Activated effector memory CD4-positive, alpha-beta T cell treated with anti-CD3 and anti-CD28 coated beads, Interleukin-2, amount 50 U/mL, for 16 hours (primary cell): ENCODE measurements around the gene EEIG1.
A peak's percentile ranks its signal among the peaks of the same experiment; 100 is the strongest.

ENCODE experiments used
- DNase-seq: peaks from one replicate; pipeline ENCODE4 v3.0.0-alpha.2; 2020

EEIG1 gene

DNA sequence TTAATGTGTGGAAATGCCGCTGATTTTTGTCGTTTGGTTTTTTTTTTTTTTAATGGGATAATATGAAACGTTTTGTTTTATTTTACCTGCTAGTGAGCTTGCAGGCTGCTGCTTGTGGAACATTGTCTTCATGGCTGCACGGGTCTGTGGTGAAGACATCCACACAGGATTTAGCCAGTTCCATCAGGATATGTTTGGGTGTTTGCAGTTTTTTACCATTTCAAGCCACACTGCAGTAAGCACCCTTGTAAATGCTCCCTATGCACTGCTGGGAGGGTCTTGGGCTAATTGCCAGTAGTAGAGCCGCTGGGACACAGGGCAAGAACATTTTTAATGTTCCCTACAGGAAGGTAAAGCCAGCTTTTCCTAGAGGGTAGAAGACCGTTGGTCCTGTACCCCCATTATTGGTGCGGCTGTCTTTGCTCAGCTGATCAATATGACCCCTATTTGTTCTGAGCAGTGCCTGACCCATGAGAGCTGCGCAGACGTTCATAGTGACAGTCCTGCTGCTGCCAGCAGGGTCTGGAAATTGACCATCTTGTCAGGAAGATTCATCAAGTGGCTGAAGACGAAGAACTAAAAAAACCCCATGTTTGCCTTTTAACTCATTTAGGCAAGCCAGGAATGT, 20.5 kb upstream of the EEIG1 start:
- DNase-seq = no peak

DNA sequence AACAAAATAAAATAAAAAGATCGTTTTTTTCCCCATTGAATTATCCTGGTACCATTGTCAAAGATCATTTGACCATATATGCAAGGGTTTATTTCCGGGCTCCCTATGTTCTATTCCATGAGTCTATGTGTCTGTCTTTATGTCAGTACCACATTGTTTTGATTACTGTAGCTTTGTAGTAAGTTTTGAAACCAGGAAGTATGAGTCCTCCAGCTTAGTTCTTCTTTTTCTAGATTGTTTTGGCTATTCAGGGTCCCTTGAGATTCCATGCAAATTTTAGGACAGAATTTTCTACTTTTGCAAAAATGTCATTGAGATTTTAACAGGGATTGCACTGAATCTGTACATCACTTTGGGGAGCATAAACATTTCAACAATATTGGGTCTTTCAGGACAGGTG, 18.7 kb upstream of the EEIG1 start:
- no peak for DNase-seq

DNA sequence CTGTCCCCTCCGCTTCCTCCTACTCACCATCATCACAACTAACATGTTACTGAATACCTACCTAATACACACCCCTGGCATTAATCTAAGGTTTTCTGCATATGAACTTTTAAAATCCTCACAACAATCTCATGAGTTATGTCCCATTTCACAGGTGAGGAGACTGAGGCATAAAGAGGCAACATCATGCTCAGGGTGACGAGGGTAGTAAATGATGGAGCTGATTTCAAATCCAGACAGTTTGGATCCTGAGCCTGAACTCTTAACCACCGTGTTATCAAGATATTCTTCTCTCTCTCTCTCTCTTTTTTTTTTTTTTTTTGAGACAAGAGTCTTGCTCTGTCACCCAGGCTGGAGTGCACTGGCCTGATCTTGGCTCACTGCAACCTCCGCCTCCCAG, 12.9 kb upstream of the EEIG1 start:
- DNase-seq = no peak

DNA sequence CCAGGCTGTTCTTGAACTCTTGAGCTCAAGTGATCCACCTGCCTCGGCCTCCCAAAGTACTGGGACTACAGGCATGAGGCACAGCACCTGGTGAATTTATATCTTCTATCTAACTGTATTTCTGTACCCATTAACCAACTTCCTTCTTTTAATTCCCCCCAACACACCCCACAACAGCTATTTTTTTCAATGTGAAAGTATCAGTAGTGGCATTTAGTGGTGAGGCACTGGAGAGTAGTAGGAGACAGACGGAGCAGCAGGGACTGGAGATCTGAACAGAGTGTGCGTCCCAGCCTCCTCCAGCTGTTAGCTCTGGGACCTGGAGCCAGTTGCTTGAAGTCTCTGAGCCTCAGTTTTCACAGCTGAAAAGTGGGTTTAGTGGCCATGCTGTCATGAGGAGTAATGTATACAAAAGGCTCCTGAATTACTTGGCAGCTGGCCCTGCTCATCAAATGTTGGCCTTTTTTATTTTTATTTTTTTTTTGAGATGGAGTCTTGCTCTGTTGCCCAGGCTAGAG, 11.0 kb upstream of the EEIG1 start:
- DNase-seq = no peak

DNA sequence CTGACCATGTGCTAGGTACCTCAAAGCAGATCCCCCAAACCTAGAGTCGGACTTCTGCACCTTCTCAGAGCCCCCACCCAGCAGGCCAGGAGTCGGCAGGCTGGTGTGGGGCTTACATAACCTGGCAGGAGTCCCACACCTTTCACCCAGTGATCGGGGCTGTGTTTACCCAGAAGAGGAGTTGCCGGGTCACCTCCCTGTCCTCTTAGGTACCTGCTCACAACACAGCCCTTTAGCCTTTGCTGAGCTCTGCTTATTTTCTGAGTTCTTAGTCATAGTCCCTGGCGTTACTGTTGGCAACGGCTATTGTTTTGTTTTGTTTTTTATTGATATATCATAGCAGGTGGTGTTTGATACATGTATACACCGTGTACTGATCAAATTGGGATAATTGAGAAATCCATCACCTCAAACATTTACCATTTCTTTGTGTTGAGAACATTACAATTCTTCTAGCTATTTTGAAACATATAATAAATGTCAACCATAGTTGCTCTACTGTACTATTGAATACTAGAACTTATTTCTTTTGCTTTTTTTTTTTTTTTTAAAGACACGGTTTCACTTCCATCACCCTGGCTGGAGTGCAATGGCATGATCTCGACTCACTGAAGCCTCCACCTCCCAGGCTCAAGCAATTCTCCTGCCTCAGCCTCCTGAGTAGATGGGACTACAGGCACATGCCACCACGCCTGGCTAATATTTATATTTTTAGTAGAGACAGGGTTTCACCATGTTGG, 10.4 kb upstream of the EEIG1 start:
- no peak for DNase-seq

DNA sequence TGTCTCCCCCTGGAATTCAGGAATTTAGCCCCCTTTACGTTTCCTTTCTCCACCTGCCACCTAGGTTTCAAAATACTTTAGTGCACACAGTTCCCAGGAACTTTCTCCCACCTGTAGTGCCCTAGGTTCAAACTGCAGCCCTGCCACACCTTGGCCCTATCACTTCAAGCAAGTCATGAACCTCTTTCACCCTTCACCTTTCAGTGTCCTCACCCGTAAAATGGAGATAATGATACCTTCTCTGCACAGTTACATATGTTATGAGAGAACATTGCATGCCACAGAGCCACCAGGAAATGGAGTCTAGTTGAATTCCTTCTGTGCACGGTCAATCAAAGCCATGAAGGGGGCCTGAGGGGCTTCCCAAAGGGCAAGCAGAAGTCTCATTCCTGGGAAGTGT, 9.8 kb upstream of the EEIG1 start:
- no peak for DNase-seq

DNA sequence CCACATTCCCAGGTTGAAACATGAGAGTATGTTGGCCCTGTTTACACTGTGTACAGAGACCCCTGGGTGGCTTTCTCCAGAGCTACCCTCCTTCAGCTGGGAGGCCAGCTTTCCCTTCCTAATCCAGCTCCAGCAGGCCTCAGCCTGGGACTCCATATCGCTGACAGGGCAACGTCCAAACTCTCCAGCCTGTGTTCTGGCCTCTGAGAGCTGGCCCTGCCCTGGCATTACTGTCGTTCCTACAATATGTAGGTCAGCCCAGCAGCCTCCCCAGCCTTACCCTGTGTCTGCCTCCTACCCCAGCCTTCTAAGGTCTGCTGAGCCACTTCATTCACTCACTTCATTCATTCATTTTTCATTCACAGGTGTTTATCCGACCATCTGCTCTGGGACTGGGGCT, 8.3 kb upstream of the EEIG1 start:
- no peak for DNase-seq

DNA sequence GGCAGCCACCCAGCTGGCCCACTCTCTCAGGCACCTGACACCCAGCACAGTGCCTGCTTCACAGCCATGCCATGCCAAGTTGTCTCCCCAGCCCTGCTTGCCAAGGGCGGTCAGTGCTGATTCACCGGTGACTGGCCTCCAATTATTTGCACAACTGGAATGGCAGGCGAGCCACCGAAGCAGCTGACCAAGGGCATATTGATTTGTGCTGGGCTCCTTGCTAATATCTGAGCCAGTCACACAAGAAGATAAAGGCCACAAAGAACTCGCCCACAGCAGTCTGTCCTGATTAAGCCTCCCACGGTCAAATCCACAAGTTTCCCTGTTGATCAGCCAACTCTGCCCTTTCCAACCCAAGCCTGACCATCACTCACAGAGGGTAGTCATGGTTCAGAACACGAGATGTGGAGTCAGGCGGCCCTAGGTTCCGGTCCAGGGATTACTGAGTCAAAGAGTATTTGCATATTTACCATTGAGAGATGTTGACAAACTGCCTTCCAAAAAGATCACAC, 6.4 kb upstream of the EEIG1 start:
- no peak for DNase-seq

DNA sequence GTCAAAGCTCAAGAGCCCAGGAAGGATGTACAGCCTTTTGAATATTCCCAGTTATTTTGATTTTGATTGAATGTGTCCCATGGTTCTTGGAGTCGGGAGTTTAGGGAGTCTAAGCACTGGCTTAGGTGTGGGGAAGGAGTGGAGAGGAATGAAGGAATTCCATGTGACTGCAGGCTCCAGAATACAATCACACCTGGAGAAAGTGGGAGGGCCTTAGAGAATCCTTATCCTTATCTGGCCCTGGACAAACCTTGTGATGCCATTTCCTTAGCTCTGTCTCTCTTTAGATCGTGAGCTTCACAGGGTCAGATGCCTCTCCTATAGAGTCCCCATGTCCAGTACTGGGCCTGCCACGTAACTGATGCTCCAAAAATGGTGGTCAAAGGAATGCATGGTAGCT, 4.2 kb upstream of the EEIG1 start:
- no peak for DNase-seq

DNA sequence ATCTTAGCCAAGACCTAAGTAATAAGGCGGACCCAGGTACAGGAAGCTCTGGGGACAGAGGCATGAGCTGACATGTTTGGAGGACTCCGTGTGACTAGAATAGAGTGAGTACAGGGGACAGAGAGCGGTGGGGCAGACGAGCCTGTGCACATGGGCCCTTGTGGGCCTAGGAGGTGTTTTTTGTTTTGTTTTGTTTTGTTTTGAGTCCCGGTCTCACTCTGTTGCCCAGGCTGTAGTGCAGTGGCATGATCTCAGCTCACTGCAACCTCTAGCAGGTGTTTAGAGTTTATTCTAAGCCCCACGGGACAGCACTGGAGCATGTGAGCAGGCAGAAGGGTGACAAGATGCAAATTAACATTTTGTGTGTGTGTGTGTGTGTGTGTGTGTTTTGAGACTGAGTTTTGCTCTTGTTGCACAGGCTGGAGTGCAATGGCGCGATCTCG, 3.1 kb upstream of the EEIG1 start:
- no peak for DNase-seq

DNA sequence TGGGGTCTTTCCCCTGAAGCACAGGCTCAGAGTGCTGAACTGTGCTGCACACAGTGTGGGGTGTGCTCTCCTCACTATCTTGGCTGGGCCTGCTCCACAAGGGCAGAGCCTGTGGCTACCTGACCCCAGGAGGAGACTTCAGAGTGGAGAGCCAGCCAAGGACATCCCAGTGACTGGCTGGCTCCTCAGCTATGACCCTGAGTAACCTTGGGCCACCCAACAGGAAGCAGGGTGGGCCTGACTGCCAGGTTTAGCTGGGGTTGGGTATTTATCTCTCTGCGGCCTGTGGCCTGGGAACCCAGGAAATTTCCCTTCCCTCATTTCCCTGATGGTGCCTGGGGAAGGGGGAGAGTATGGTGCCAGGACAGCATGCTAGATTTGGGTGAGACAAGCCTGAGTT, 2.1 kb upstream of the EEIG1 start:
- DNase-seq = no peak

DNA sequence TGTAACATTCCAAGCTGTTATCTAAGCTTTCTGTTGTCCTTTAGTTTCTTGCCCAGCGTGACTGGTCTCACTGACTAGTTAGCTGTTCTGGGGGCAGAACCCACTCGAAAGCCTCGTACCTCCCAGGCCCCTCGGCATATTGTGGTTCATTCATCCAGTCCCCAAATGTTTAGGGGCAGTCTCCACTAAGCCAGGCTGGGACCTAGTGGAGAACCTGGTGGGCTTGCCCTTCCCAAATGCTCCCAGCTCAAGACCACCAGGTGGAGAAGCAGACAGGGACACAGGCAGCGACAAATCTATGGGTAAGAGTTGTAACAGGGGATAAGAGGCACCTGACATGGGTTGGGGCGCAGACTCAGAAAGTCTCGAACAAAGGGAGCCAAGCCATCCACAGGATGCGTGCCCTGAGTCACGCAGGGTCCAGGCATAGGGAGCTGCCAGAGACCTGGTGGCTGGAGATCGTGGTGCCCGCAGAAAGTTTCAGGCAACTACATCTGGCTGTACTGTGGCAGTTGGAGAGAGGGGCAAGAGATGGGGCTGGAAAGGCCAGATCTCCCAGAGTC, 851 bp upstream of the EEIG1 start:
- DNase-seq = no peak

DNA sequence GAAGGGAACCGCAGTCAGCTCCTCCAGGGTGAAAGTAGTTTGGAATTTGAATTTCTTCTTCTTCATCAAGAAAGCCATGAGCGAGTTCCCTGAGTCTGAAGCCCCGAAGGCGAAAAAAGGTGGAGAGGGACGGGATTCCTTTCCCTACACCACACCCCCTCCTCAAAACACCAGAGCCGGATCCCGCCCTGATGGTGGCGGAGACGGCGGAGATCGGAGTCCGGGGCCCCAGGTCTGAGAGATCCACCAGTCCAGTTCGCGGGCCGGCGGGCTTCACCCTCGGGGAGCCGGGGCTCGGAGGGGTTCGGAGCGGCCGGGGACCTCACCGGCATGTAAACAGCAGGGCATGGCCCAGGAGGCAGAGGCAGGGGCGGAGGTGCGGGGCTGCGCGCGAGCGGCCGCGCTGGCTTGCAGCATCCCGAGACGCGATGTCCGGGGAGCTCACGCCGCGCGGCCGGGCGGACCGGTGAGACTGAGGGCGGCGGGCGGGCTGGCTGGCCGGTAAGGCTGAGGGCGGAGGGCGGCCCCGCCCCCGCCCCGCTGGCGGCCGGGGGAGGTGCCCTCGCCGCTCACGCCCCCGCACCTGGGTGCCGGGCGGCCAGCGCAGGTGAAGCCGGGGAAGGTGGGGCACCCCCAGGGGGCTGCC, 606 bp downstream of the EEIG1 start:
- DNase-seq = peak; percentile 84

DNA sequence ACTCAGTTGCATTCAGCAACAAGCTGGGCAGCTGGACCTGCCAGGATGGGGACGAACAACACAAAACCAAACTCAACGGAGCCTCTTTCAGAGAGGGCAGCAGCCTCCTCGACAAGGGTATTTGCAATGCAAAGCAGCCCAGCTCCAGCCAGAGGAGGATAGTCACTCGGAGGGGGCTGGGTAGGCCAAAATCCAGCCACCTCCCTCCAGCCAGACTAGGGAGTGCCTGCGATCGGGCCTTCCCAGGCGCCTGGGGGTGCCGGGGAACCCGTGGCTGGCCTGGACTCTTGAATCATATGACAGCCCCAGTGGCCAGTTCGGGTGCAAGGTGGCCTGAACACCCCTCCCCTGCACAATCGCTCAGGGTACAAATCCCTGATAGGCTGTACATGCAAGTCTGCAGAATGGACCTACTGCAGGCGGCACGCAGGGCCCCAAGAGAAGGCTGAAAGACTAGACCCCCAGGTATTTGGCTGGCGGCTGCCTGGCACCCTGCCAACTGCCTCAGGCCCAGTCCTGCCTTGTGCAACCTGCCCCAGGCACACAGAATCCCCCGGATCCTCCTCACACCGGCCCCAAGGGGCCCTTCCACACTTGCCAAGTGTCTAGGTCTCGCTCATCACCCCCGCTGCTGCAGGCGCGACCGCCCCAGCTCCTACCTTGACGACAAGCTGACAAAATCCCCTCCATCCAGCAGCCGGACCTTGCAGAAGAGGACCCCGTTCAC, 1.3 kb downstream of the EEIG1 start:
- peak; percentile 73 for DNase-seq

DNA sequence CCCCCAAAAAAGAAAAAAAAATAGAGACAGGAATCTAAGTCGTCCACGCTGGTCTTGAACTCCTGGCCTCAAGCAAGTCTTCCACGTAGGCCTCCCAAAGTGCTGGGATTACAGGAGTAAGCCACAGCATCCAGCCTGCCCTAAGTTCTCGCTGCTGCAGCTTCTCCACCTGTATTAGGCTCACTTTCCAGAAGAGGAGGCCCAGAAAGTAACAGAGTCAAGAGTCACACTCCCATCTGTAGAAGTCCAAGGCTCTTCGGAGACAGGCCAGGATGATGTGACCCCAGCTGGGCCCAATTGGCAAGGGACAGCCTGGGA, 1.8 kb downstream of the EEIG1 start:
- no peak for DNase-seq

DNA sequence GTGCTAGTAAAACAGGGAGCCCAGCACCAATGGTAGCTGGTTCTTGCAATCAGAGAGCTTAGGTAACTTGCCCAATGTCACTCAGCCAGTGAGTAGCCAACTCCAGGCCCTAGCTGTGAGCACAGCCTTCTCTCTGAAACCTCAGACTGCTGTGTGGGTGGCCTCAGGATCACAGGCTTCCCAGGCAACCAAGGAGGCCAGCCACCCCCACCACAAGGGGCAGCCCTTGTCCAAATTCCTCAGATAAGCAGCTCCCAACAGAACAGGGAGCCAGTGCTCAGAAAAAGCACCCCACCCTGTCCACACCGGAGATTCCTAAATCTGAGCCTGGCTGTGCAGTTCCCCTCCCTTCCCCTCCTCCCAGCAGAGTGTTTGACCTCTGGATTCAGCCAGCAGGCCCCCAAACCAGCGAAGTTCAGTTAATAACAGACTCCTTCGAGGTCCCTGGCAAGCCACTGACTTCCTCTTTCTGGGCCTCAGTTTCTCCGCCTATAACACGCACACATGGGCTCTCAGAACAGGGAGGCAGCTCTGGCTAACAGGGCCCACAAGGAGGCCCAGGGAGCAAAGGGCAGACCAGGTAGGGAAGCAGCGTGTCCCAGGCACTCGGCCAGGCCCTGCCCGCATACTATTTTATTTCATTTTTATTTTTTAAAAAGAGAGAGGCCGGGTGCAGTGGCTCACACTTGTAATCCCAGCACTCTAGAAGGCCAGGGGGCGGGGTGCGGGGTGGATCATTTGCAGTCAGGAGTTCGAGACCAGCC, 2.7 kb downstream of the EEIG1 start:
- DNase-seq = peak; percentile 66

DNA sequence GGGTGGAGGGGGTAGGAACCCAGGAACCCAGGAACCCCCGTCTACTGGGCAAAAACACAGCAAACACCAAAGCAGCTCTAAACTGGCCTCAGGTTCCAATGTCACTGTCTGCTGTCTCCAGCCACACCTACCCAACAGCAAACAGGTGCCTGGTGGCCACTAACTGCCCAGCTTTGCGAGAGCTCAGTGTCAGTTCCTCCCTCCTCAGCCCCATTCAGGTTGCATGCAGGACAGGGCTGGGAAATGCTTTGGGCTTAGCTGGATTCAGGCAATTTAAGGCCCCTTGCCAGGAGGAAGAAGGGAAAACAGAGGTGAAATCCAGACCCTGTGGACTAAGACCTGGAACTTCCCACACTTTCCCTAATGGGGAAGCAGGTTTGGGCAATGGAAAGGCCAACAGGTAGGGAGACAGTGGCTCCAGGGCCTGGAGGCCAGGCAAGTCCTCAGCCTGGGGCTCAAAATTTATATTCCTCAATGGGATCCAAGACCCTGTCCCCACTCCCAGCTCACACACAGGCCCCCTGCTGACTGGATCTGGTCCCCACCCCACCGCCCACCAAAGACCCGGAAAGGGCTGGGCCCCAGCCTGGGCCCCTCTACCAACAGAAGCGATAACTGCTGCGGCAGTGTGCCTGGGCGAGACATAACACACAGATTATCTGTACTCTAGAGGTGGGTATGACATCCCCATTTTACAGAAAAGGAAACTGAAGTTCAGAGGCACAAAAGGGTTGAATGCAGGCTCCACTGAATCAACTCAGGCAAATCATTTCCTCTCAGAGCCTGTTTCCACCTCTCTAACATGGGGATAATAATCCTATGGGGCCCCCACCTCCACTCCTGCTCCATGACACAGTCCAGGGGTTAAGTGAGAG, 3.5 kb downstream of the EEIG1 start:
- DNase-seq = peak; percentile 76

DNA sequence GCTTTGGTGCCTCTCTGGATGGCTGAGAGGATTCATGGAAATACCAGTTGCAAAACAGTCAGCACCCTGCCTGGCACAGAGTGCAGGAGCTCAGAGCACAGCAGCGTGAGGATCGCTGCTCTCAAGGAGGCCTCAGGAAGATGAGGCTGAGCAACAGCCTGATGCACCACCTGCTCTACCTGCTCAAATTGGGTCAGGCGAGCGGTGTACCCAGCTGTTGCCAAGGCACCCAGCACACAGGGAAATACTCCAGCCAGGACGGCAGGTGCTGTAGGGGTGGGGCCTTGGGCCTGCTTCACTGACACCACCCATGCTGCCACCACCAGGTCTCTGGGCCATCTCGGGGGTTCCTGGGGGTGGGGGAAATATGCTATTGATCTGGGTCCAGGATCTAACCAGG, 4.3 kb downstream of the EEIG1 start:
- peak; percentile 81 for DNase-seq

DNA sequence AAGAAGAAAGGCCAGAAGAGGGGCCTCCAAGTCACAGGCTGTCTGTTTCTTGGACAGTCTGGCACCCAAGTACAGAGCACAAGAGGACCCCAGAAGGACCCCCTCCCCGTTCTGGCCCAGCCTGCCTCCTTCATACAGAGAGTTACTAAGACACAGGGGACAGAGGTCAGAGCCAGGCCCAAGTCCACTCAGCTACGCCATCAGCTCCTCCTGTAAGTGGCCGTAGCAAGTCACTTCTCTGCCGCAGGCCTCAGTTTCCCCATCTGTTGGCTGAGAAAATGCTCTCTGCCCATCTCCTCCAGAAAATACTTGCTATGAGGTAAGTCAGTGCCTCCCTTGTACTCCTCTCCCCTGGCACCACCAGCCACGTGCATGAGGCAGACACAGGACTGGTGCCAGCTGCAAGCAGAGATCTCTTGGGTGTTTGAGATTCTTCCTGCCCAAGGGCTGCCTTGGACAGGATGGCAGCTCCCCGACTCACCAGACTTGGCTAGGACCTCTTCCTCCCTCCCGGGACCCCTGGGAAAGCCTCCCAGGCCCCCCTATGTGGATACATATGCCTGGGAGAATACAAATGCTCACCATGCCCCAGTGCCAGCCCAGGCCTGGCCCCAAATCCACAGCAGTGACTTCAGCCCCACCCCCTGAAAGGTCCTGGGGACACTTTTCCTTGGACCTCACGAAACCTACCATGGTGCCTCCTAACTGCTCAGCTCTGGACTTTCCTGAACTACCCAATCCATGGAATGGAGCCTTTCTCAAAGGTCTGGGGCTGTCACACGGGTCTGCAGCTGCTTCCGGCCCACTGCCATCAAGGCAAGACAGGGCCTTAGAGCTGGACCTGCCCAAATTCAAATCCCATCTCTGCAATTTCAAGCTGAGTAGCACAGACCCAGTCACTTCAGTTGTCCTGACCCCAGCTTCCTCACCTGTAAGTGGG, 5.1 kb downstream of the EEIG1 start:
- peak; percentile 61 for DNase-seq

DNA sequence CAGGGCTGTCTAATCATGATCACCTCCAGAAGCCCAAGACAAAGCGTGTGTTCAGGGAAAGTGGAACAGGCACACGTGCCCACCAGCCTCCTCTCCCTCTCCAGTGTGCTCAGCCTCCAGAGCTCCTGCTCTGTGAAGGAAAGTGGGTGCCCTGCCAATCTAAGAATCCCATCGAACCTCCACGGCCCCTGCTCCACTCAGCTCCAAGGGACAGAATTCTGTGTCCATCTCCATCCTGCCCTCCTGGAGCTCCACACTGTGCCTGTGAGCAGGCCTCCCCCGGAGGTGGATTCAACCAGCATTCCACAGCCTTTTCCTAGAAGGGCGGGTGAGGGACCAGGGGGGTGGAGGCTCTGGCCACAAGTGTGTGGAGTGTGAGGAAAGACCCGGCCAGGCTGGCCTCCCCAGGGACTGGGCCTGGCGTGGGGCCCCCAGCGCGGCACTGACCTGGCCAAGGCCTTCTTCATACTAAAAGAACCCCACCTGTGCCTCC, 6.0 kb downstream of the EEIG1 start:
- no peak for DNase-seq
